LNCaP clone FGC (cell line): ENCODE data around the gene KIF6.

ENCODE experiments used
- DNase-seq: peaks from one replicate; pipeline ENCODE4 v3.0.0-alpha.2; 2011; ENCODE audit warnings: low read depth
- H3K4me3 ChIP-seq: 2 replicates; pipeline ENCODE4 v1.5.1; 2011; ENCODE audit warnings: mild to moderate bottlenecking, low read depth, low read length, control low read depth
- CTCF ChIP-seq: IDR thresholded peaks from 2 replicates; pipeline ENCODE4 v1.5.1; 2012; ENCODE audit warnings: mild to moderate bottlenecking; ENCODE audit not compliant: control insufficient read depth, insufficient read depth; ENCODE audit errors: extremely low read depth

KIF6 gene

DNA sequence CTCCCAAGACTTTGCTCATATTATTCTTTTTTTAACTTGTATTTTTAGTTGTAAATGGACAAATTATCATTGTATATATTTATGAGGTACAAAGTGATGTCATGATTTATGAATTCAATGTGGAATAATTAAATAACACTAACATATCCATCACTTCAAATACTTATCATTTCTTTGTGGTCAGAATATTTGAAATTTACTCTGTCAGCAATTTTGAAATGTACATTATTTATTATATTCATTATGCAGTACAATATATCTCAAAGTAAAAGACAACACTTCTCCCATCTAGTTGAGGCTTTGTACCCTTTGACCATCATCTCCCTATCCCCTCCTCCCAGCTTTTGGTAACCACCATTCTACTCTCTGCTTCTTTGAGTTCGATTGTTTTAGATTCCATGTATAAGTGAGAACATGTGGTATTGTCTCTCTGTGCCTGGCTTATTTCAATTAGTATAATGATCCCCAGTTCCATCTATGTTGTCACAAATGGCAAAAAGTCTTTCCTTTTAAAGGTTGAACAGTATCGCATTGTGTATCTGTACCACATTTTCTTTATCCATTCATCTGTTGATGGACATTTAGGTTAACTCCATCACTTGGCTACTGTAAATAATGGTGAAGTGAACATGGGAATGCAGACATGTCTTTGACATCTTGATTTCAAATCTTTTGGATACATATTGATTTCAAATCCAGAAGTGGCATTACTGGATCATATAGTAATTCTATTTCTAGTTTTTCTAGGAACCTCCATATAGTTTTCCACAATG, 197.2 kb downstream of the KIF6 start:
- TF ChIP-seq CTCF, result no peak
- H3K4me3 ChIP-seq, result no peak overlapping the region
- DNase-seq, result no peak

- TF ChIP-seq CTCF, result no peak
- H3K4me3 ChIP-seq, result no peak overlapping the region
- no peak for DNase-seq
Observed at GRCh38 chr6:39524007-39524406, 201.2 kb downstream of the KIF6 start.

- H3K4me3 ChIP-seq, result no peak overlapping the region
- no peak for DNase-seq
- TF ChIP-seq CTCF, result no peak
Observed at GRCh38 chr6:39521958-39522357, 203.2 kb downstream of the KIF6 start.

- no peak overlapping the region for H3K4me3 ChIP-seq
- TF ChIP-seq CTCF, result no peak
- DNase-seq, result no peak
Observed at GRCh38 chr6:39520916-39521315, 204.3 kb downstream of the KIF6 start.

GRCh38 chr6:39520411-39520810, 204.8 kb downstream of the KIF6 start:
- TF ChIP-seq CTCF, result no peak
- no peak overlapping the region for H3K4me3 ChIP-seq
- DNase-seq, result no peak

DNA sequence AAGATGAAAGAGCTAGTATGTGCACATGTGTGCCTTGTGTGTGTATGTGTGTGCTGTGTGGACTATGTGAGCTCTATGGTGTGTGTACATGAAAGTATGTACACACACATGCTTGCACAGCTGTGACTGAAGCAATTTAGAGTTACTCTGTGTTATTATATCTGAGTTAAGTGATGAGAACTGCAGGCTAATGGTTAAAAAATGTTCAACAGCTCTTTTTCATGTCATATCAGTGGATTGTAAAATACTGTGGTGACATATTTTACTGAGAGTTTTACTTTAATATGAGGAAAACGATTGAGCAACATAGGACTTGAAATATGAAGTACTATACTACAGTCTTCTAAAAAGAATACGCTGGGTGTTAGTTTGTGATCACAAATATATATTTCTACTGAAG, 207.0 kb downstream of the KIF6 start:
- no peak for TF ChIP-seq CTCF
- H3K4me3 ChIP-seq, result no peak overlapping the region
- no peak for DNase-seq

GRCh38 chr6:39517756-39518155, 207.5 kb downstream of the KIF6 start:
- TF ChIP-seq CTCF, result no peak
- H3K4me3 ChIP-seq, result no peak overlapping the region
- no peak for DNase-seq
